ENCODE measurements around the gene VGLL4. TPM values are rescaled to one million over a fixed set of nuclear protein-coding genes. Genes with fewer than 3 reads are reported as not detected.

The VGLL4 gene
- total RNA-seq, 6 donors from 2014 or later: 46.5 to 93.6 (median 60.1) TPM

DNA sequence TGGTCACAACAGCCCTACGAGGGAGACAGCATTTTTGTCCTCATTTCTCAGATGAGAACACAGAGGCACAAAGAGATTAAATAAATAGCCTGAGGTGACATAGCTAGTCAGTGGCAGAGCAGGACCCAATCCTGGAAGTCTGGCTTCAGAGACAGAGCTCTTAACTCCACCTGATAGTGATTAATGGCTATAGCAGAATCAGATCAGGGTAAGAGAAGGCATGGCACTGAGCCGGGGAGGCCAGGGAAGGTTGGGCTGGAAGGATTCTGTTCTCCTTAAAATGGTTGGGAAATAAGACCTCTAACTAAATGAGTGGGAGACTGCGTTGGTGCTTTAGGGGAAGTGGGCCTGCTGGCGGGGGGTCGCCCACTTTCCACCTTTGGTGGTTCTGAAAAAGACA, 104.5 kb downstream of the VGLL4 start:
- no peak for DNase-seq
- 92 to 94% methylated on average over 5 of the region's 5 CpGs for WGBS, 2 donors
- no peak for ATAC-seq (ENCODE audit: low FRiP score in 2 of 2)
- no peak overlapping the region for H3K4me3 ChIP-seq
- no peaks in the 10 kb centered on the region for H3K36me3 ChIP-seq
- peaks cover 0 to 12% (median 0%) of the 10 kb centered on the region in 4 donors for H3K9me3 ChIP-seq
- H3K27me3 ChIP-seq: no peaks in the 10 kb centered on the region
- peaks cover 0 to 5% (median 3%) of the 10 kb centered on the region in 4 donors for H3K4me1 ChIP-seq
- no peak overlapping the region for H3K27ac ChIP-seq
- TF ChIP-seq EP300 (IDR thresholded peaks at IDR 0.05): no peak
- no peak for TF ChIP-seq POLR2AphosphoS5 (IDR thresholded peaks at IDR 0.05)
- no peak for TF ChIP-seq POLR2A (IDR thresholded peaks at IDR 0.05)
- TF ChIP-seq, protein P1, sequence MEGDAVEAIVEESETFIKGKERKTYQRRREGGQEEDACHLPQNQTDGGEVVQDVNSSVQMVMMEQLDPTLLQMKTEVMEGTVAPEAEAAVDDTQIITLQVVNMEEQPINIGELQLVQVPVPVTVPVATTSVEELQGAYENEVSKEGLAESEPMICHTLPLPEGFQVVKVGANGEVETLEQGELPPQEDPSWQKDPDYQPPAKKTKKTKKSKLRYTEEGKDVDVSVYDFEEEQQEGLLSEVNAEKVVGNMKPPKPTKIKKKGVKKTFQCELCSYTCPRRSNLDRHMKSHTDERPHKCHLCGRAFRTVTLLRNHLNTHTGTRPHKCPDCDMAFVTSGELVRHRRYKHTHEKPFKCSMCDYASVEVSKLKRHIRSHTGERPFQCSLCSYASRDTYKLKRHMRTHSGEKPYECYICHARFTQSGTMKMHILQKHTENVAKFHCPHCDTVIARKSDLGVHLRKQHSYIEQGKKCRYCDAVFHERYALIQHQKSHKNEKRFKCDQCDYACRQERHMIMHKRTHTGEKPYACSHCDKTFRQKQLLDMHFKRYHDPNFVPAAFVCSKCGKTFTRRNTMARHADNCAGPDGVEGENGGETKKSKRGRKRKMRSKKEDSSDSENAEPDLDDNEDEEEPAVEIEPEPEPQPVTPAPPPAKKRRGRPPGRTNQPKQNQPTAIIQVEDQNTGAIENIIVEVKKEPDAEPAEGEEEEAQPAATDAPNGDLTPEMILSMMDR (IDR thresholded peaks at IDR 0.05): no peak

DNA sequence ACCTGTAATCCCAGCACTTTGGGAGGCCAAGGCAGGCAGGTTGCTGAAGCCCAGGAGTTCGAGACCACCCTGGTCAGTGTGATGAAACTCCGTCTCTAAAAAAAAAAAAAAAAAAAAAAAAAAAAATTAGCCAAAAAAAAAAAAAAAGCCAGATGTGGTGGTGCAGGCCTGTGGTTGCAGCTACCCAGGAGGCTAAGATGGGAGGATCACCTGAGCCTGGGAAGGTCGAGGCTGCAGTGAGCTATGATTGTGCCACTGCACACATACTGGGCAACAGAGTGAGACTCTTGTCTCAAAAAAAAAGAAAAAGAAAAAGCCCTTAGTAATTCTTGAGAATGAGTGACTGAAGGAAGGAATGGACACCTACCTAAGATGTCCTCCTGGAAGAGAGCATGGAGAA, 105.1 kb downstream of the VGLL4 start:
- peaks cover 0 to 3% (median 0%) of the 10 kb centered on the region in 4 donors for H3K4me1 ChIP-seq
- no peaks in the 10 kb centered on the region for H3K36me3 ChIP-seq
- no peak for DNase-seq
- H3K27ac ChIP-seq: no peak overlapping the region
- H3K9me3 ChIP-seq: peaks cover 0 to 5% (median 0%) of the 10 kb centered on the region in 4 donors
- no peak for ATAC-seq (ENCODE audit: low FRiP score in 2 of 2)
- no peak overlapping the region for H3K4me3 ChIP-seq
- 90 to 93% methylated on average over 3 of the region's 3 CpGs for WGBS, 2 donors
- H3K27me3 ChIP-seq: no peaks in the 10 kb centered on the region
- no peak for TF ChIP-seq EP300 (IDR thresholded peaks at IDR 0.05)
- no peak for TF ChIP-seq POLR2AphosphoS5 (IDR thresholded peaks at IDR 0.05)
- TF ChIP-seq POLR2A (IDR thresholded peaks at IDR 0.05): no peak
- TF ChIP-seq, protein P1 (IDR thresholded peaks at IDR 0.05): no peak

DNA sequence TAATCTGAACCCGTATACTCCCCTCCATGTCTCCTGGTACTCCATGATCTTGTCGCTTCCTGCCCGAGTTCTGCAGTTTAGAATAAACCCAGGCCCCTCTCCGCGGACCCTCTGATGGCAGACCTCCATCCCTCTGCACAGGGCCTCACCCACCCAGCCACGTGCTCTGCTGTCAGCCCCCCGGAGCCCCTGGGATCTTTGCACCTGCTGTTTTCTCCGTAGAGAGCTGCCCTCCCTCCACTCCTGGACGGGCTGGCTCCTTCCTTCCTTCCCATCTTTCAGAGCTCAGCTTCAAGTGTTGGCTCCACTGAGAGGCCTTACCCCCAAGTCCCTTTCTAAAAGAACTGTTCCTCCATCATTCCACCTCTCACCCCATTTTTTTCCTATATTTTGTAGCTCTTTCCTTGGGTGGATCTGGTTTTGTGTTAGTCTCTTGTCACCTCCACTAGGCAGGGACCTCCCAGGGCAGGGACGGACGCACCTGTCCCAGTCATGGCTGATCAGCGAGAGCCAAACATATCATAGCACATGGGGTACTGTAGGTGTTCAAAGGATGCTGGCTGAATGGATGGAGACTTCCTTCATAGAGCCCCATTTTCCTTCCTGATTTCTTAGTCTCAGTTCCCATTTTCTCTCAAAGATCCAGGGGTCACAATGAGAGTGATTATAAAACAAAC, 106.6 kb downstream of the VGLL4 start:
- ATAC-seq (ENCODE audit: low FRiP score in 2 of 2) (no peak), DNase-seq (no peak)
- WGBS, 2 donors: 87 to 91% methylated on average over 12 of the region's 12 CpGs
- no peak for TF ChIP-seq POLR2AphosphoS5 (IDR thresholded peaks at IDR 0.05)
- TF ChIP-seq, protein P1 (IDR thresholded peaks at IDR 0.05): no peak
- TF ChIP-seq POLR2A (IDR thresholded peaks at IDR 0.05): no peak
- Histone ChIP-seq H3K27ac (no peak overlapping the region), H3K4me1 (peaks cover 0 to 2% (median 0%) of the 10 kb centered on the region in 4 donors), H3K27me3 (no peaks in the 10 kb centered on the region), H3K4me3 (no peak overlapping the region), H3K36me3 (no peaks in the 10 kb centered on the region), H3K9me3 (no peaks in the 10 kb centered on the region)

DNA sequence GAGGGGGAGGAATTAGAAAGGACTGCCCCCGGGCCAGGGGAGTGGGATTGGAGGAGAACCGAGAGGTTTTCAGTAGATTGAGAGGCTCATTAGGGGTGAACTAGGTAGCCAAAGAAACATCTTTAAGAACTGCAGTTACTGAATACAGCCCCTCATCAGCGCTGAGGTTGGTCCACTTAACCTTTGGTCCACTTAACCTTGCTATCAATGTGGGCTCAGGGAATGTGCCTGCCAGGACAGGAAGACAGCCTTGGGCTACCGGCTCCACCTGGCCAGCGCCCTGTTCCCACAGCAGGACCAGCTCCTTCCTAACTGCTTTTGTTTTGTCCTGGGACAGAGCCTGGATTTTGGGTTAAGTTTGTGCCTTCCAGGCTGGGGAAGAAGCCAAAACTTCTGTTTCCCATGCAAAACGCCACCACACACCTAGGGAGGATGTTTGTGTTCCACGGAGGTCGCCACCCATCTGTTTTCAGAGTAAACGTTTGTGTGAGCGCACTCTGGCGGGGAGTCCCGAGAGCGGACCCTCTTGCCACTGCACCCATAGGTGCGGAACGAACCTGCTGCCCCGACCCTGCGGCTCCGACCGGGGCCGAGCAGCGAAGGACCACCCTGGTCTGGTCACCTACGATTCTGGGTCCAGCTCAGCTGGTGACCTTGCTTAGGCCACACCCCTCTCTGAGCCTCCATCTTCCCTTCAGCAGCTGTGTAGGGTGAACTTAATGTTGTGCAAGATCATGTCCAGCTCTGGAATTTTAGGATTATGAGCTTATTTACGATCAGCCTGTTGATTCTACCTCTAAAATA, 107.4 kb downstream of the VGLL4 start:
- no peak overlapping the region for H3K4me3 ChIP-seq
- H3K9me3 ChIP-seq: no peaks in the 10 kb centered on the region
- TF ChIP-seq POLR2AphosphoS5 (IDR thresholded peaks at IDR 0.05): no peak
- TF ChIP-seq, protein P1 (IDR thresholded peaks at IDR 0.05): no peak
- no peak for TF ChIP-seq EP300 (IDR thresholded peaks at IDR 0.05)
- no peak for TF ChIP-seq POLR2A (IDR thresholded peaks at IDR 0.05)
- DNase-seq (peak in 1 of 2 donors; percentile 62), ATAC-seq (ENCODE audit: low FRiP score in 2 of 2) (no peak)
- H3K27ac ChIP-seq: no peak overlapping the region
- WGBS, 2 donors: 81 to 88% methylated on average over 11 to 23 of the region's 23 CpGs
- no peaks in the 10 kb centered on the region for H3K36me3 ChIP-seq
- H3K27me3 ChIP-seq: no peaks in the 10 kb centered on the region
- no peaks in the 10 kb centered on the region for H3K4me1 ChIP-seq
